ENCODE results near the gene SIGLEC1. TPM values are rescaled to one million over a fixed set of nuclear protein-coding genes. Genes with fewer than 3 reads are reported as not detected.

The SIGLEC1 gene
- total RNA-seq, 1 donor from 2014 or later = 23.2 TPM

DNA sequence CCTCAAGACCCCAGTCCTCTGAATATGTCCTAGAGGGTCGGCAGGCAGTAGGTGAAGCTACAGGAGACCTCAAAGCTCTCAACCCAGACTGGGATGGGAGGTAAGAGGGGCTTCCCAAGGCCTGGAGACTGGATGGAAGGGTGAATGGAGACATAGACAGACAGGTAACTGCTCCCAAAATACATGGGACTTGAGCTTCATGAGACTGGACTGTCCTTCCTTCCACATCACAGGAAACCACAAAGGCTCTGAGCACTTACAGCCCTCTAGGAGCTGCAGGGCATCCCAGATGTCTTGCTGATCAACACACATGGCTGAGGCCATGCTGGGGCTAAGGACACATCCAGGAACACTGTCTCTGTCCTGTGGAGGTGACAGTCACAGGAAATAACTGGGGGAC, 31.6 kb upstream of the SIGLEC1 start:
- H3K4me1 ChIP-seq = no peaks in the 10 kb centered on the region
- TF ChIP-seq, protein P1, sequence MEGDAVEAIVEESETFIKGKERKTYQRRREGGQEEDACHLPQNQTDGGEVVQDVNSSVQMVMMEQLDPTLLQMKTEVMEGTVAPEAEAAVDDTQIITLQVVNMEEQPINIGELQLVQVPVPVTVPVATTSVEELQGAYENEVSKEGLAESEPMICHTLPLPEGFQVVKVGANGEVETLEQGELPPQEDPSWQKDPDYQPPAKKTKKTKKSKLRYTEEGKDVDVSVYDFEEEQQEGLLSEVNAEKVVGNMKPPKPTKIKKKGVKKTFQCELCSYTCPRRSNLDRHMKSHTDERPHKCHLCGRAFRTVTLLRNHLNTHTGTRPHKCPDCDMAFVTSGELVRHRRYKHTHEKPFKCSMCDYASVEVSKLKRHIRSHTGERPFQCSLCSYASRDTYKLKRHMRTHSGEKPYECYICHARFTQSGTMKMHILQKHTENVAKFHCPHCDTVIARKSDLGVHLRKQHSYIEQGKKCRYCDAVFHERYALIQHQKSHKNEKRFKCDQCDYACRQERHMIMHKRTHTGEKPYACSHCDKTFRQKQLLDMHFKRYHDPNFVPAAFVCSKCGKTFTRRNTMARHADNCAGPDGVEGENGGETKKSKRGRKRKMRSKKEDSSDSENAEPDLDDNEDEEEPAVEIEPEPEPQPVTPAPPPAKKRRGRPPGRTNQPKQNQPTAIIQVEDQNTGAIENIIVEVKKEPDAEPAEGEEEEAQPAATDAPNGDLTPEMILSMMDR (IDR thresholded peaks at IDR 0.05) = no peak
- intact Hi-C loops (cut with DNase I) = no loop called here
- no peak overlapping the region for H3K4me3 ChIP-seq
- no peak overlapping the region for H3K27ac ChIP-seq
- DNase-seq (ENCODE audit: low spot score in 2 of 2) = no peak
- no peaks in the 10 kb centered on the region for H3K27me3 ChIP-seq
- H3K36me3 ChIP-seq = no peaks in the 10 kb centered on the region
- H3K9me3 ChIP-seq = no peaks in the 10 kb centered on the region

DNA sequence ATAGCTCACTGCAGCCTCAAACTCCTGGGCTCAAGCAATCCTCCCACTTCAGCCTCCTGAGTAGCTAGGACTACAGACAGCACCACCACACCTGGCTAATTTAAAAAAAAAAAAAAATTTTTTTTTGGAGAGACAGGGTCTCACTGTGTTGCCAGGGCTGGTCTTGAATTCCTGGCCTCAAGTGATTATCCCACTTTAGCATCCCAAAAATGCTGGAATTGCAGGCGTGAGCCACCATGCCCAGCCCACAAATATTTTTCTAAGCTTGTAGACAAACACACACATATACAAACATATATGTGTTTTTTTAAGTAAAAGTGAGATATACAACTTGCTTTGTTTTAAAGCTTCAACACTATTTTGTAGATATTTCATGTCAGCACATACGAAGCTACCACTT, 30.9 kb upstream of the SIGLEC1 start:
- intact Hi-C loops (cut with DNase I) = no loop called here

DNA sequence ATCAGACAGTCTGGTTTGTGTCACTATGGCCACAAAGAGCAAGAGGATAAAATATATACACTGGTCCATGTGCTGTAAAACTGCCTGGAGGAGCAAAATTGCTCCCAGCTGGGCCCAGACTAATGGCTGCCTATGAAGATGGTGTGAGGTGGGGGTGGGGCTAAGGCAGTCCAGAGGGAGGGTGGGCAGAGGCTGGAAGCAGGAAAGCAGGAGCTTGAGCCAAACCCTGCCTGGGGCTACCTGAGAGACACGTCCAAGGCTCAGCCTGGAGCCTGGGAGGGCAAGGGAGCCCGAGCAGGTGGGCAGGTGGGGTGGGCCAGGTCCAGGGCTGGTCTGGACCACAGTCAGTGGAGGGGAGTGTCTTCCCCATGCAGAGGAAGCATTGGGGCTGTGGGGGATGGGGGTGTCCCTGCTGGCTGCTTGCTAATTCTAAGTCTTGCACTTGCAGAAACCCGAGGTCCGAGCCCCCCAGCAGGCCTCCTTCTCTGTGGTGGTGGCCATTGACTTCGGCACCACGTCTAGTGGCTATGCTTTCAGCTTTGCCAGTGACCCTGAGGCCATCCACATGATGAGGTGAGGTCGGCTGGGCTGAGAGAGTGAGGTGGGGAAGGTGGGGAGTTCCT, 29.5 kb upstream of the SIGLEC1 start:
- Histone ChIP-seq H3K27ac (no peak overlapping the region), H3K9me3 (no peaks in the 10 kb centered on the region), H3K36me3 (no peaks in the 10 kb centered on the region), H3K4me1 (no peaks in the 10 kb centered on the region), H3K27me3 (no peaks in the 10 kb centered on the region), H3K4me3 (no peak overlapping the region)
- TF ChIP-seq, protein P1 (IDR thresholded peaks at IDR 0.05) = no peak
- no peak for DNase-seq (ENCODE audit: low spot score in 2 of 2)
- intact Hi-C loops (cut with DNase I) = no loop called here

More for the DNA sequence above, 30.9 kb upstream of the SIGLEC1 start:
- DNase-seq (ENCODE audit: low spot score in 2 of 2) = no peak
- Histone ChIP-seq H3K9me3 (no peaks in the 10 kb centered on the region), H3K4me3 (no peak overlapping the region), H3K27me3 (no peaks in the 10 kb centered on the region), H3K4me1 (no peaks in the 10 kb centered on the region), H3K36me3 (no peaks in the 10 kb centered on the region), H3K27ac (no peak overlapping the region)
- TF ChIP-seq, protein P1 (IDR thresholded peaks at IDR 0.05) = no peak

DNA sequence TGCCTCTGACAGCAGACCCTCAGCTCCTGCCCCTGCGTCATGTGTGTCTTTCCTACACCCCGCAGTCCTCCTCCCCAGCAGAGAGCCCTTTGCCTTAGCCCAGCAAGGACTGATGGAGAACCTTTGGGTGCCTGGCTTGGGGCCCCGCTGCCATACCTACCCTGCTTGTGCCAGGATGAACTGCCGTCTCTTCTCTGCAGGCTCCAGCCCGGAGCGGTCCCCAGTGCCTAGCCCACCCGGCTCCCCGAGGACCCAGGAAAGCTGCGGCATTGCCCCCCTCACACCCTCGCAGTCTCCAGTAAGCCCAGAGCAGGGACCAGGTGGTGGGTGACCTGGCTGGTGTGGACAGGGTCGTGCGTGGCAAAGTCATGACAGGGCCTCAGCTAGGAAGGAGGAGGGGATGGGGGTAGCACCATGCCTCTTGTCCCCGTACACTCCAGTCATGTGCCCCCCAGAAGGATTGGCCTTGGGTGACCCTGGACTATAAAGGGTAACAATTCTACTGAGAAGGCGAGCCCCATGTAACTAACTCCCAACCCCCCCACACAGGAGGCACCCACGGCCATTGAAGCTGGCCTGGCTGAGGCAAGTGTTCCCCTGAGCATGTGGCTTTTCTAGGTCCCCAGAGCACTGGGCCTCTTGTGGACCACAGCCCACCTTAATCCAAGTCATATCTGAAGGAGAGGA, 28.4 kb upstream of the SIGLEC1 start:
- Histone ChIP-seq H3K36me3 (no peaks in the 10 kb centered on the region), H3K9me3 (no peaks in the 10 kb centered on the region), H3K4me1 (no peaks in the 10 kb centered on the region), H3K4me3 (no peak overlapping the region), H3K27ac (peak overlapping the region in 1 of 2 donors; percentile 18), H3K27me3 (no peaks in the 10 kb centered on the region)
- TF ChIP-seq, protein P1 (IDR thresholded peaks at IDR 0.05) = no peak
- no peak for DNase-seq (ENCODE audit: low spot score in 2 of 2)
- intact Hi-C loops (cut with DNase I) = no loop called here

DNA sequence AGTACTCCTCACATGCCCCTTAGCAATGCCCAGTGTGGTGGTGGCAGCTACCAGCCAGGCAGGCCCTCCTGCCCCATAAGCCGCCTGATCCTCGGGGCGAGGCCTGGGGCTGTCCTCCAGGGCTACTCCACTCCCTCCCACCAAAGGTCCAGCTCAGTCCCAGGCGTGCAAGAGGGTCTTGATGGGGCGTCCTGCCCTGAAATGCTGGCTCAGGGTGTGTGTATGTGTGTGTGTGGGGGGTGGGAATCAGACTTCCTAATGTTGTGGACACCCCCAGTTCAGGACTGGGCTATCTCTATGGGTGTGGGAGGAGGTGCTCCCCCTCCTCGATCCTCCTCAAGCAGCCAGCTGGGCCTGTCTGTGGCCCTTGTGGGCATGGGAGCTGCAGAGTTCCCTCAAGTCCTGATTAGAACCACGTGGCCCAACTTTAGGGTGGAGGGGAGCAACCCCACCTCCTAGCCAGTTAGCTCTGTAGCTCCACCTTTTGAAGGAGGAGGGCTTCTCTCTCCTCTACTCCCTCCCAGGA, 27.6 kb upstream of the SIGLEC1 start:
- TF ChIP-seq, protein P1 (IDR thresholded peaks at IDR 0.05) = no peak
- peak overlapping the region in 1 of 2 donors; percentile 18 for H3K27ac ChIP-seq
- H3K4me1 ChIP-seq = no peaks in the 10 kb centered on the region
- DNase-seq (ENCODE audit: low spot score in 2 of 2) = no peak
- H3K36me3 ChIP-seq = no peaks in the 10 kb centered on the region
- no peak overlapping the region for H3K4me3 ChIP-seq
- H3K27me3 ChIP-seq = no peaks in the 10 kb centered on the region
- H3K9me3 ChIP-seq = no peaks in the 10 kb centered on the region
- intact Hi-C loops (cut with DNase I) = no loop called here
